Panc1 (cell line): ENCODE results near the gene NTNG1. TPM values are rescaled to one million over a fixed set of nuclear protein-coding genes. Genes with fewer than 3 reads are reported as not detected.

ENCODE experiments used
- ATAC-seq: fragments of 200-7000 bp; cut with Tn5 transposase; 2 replicates; pipeline ENCODE4 v1.9.1; 2020; ENCODE audit warnings: mild to moderate bottlenecking, moderate library complexity
- BruUV-seq: library from RNA; stranded (reverse); fragments of 400-500 nt; replicated peaks from 2 replicates; lab custom pipeline; 2021; lab: Mats Ljungman, UMichigan
- CTCF ChIA-PET: fragments of 300-600 bp; sonication (Branson Sonifier 250); formaldehyde crosslinking; loops from one replicate; lab custom pipeline; 2022; ENCODE audit warnings: antibody characterized with exemption; lab: Charles Lee
- POLR2A ChIA-PET: fragments of 300-600 bp; sonication (Branson Sonifier 250); formaldehyde crosslinking; loops from one replicate; lab custom pipeline; 2022; ENCODE audit warnings: antibody characterized with exemption; lab: Charles Lee
- DNase-seq: peaks from one replicate; pipeline ENCODE4 v3.0.0-alpha.2; 2010; ENCODE audit warnings: low read depth, low spot score
- H3K27ac ChIP-seq: 2 replicates; pipeline ENCODE4 v1.5.1; 2011; ENCODE audit warnings: mild to moderate bottlenecking, low read length, inconsistent platforms
- H3K27me3 ChIP-seq: fragments of 200-500 bp; sonication (Bioruptor generic); 2 replicates; pipeline ENCODE4 v1.6.0; 2014; ENCODE audit warnings: low read length, inconsistent platforms; ENCODE audit not compliant: control insufficient read depth, insufficient read depth
- H3K36me3 ChIP-seq: fragments of 200-500 bp; sonication (Bioruptor generic); 2 replicates; pipeline ENCODE4 v1.5.1; 2014; ENCODE audit warnings: inconsistent platforms, mild to moderate bottlenecking, low read length, moderate library complexity; ENCODE audit not compliant: control insufficient read depth, insufficient read depth
- H3K4me1 ChIP-seq: 2 replicates; pipeline ENCODE4 v1.5.1; 2011; ENCODE audit warnings: inconsistent platforms, mild to moderate bottlenecking, low read length, moderate library complexity; ENCODE audit not compliant: control insufficient read depth, insufficient read depth
- H3K4me3 ChIP-seq, 2 experiments: 2 replicates each; pipeline ENCODE4 v1.5.1; 2011 to 2012; ENCODE audit warnings: low read depth in 2 of 2, low read length in 2 of 2, mild to moderate bottlenecking in 2 of 2, inconsistent platforms in 1 of 2, moderate library complexity in 1 of 2
- H3K9me3 ChIP-seq: fragments of 200-500 bp; sonication (Bioruptor generic); 2 replicates; pipeline ENCODE4 v1.5.1; 2014; ENCODE audit warnings: low read depth, mild to moderate bottlenecking, inconsistent platforms, low read length, moderate library complexity; ENCODE audit not compliant: control insufficient read depth, insufficient read depth
- POLR2AphosphoS5 ChIP-seq: IDR thresholded peaks from 2 replicates; pipeline ENCODE4 v1.6.1; 2012; ENCODE audit warnings: mild to moderate bottlenecking, low read depth, low read length, moderate library complexity
- SIN3A ChIP-seq: IDR thresholded peaks from 2 replicates; pipeline ENCODE4 v1.6.1; 2012; ENCODE audit warnings: low read depth, mild to moderate bottlenecking, low read length, moderate library complexity, borderline replicate concordance; ENCODE audit not compliant: insufficient read depth
- TCF7L2 ChIP-seq: IDR thresholded peaks from 2 replicates; pipeline ENCODE4 v1.6.1; 2011; ENCODE audit warnings: mild to moderate bottlenecking, low read depth, low read length, inconsistent platforms
- in situ Hi-C: cut with HindIII; loops from 2 replicates; pipeline ENCODE4 v1.10.0; 2016; ENCODE audit warnings: low sequenced_read_pairs, low pct_unique_long_range_greater_than_20kb
- intact Hi-C: fragments of 100-400 bp; cut with micrococcal nuclease; formaldehyde crosslinking; loops from one replicate; pipeline ENCODE4 v1.10.0; 2022; ENCODE audit not compliant: unreplicated experiment
- total RNA-seq: library from RNA; stranded (reverse); gene quantifications from one replicate; pipeline ENCODE4 v1.2.1, GENCODE V29; 2021; ENCODE audit not compliant: unreplicated experiment
- TF ChIP-seq, protein P1 (sequence below), 2 experiments: IDR thresholded peaks; 2 replicates each; pipeline ENCODE4 v1.6.1; 2011 to 2012; ENCODE audit warnings: low read depth in 2 of 2, control low read depth in 1 of 2, low read length in 1 of 2, mild to moderate bottlenecking in 1 of 2, moderate library complexity in 1 of 2; ENCODE audit not compliant: insufficient read depth in 1 of 2
- TF ChIP-seq, protein P2 (sequence below): fragments of 450-650 bp; IDR thresholded peaks from 2 replicates; pipeline ENCODE4 v1.5.1; 2017; ENCODE audit warnings: mild to moderate bottlenecking

NTNG1 gene
- total RNA-seq, 1 experiment from 2014 or later: 0.13 TPM

DNA sequence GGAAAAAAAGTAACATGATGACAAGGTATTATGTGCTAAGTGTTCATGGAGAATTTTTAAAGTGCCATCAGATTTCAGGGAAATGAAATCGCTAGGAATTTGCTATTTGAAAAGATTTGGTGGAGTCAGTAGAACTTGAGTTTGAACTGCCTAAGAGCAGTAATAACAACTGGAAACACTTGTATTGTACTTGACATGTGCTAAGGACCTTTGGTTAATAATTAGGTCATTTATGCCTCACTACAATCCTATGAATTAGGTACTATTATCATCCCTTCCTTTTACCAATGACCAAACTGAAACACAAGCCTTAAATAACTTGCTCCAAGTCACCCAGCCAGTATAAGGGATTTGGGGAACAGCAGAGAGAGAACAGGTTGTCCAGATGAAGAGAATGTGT is 133.4 kb downstream of the NTNG1 start:
- no TSS peak for BruUV-seq
- POLR2A ChIA-PET: no interaction called here
- DNase-seq: no peak

DNA sequence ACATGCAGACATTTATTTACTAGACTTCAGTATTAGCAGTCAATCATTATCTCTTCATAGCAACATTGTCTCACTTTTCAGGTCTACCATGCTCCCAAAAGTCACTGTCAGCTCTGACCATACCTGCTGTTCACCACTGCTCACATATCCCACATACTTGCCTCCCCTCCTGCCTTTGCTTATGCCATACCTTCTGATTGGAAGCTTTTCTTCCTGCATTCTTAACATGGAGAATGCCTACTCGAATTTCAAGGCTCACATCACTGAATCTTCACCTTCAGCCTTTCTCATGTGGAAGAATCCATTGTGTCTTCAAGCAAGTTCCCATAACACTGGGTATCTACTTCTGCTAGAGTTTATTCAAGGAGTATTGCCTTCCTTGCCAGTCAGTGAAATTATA is 135.4 kb downstream of the NTNG1 start:
- ChIA-PET POLR2A (no interaction called here), CTCF (no interaction called here)
- ATAC-seq: no peak
- no peaks in the 10 kb centered on the region for H3K36me3 ChIP-seq
- H3K27me3 ChIP-seq: no peaks in the 10 kb centered on the region
- no peak overlapping the region for H3K4me3 ChIP-seq
- H3K27ac ChIP-seq: no peak overlapping the region
- H3K4me1 ChIP-seq: no peaks in the 10 kb centered on the region
- DNase-seq: no peak
- no peaks in the 10 kb centered on the region for H3K9me3 ChIP-seq
- intact Hi-C loops (loop anchor here (10.0 kb wide), 1 partner anchor 249 kb away; no protein-coding TSS in a partner anchor), in situ Hi-C loops (no loop called here)
- TF ChIP-seq, protein P1, sequence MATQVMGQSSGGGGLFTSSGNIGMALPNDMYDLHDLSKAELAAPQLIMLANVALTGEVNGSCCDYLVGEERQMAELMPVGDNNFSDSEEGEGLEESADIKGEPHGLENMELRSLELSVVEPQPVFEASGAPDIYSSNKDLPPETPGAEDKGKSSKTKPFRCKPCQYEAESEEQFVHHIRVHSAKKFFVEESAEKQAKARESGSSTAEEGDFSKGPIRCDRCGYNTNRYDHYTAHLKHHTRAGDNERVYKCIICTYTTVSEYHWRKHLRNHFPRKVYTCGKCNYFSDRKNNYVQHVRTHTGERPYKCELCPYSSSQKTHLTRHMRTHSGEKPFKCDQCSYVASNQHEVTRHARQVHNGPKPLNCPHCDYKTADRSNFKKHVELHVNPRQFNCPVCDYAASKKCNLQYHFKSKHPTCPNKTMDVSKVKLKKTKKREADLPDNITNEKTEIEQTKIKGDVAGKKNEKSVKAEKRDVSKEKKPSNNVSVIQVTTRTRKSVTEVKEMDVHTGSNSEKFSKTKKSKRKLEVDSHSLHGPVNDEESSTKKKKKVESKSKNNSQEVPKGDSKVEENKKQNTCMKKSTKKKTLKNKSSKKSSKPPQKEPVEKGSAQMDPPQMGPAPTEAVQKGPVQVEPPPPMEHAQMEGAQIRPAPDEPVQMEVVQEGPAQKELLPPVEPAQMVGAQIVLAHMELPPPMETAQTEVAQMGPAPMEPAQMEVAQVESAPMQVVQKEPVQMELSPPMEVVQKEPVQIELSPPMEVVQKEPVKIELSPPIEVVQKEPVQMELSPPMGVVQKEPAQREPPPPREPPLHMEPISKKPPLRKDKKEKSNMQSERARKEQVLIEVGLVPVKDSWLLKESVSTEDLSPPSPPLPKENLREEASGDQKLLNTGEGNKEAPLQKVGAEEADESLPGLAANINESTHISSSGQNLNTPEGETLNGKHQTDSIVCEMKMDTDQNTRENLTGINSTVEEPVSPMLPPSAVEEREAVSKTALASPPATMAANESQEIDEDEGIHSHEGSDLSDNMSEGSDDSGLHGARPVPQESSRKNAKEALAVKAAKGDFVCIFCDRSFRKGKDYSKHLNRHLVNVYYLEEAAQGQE (IDR thresholded peaks at IDR 0.05; ENCODE audit: insufficient read depth in 1 of 2, low read depth in 2 of 2, low read length in 1 of 2): no peak
- TF ChIP-seq, protein P2, sequence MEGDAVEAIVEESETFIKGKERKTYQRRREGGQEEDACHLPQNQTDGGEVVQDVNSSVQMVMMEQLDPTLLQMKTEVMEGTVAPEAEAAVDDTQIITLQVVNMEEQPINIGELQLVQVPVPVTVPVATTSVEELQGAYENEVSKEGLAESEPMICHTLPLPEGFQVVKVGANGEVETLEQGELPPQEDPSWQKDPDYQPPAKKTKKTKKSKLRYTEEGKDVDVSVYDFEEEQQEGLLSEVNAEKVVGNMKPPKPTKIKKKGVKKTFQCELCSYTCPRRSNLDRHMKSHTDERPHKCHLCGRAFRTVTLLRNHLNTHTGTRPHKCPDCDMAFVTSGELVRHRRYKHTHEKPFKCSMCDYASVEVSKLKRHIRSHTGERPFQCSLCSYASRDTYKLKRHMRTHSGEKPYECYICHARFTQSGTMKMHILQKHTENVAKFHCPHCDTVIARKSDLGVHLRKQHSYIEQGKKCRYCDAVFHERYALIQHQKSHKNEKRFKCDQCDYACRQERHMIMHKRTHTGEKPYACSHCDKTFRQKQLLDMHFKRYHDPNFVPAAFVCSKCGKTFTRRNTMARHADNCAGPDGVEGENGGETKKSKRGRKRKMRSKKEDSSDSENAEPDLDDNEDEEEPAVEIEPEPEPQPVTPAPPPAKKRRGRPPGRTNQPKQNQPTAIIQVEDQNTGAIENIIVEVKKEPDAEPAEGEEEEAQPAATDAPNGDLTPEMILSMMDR: no peak
- TF ChIP-seq TCF7L2 (no peak), POLR2AphosphoS5 (no peak), SIN3A (no peak)
- BruUV-seq: no TSS peak

More for the DNA sequence above, 133.4 kb downstream of the NTNG1 start:
- Histone ChIP-seq H3K4me1 (no peaks in the 10 kb centered on the region), H3K36me3 (no peaks in the 10 kb centered on the region), H3K9me3 (no peaks in the 10 kb centered on the region), H3K27ac (no peak overlapping the region), H3K4me3 (no peak overlapping the region), H3K27me3 (no peaks in the 10 kb centered on the region)
- in situ Hi-C loops: no loop called here
- CTCF ChIA-PET: no interaction called here
- intact Hi-C loops: loop anchor here (10.0 kb wide), 1 partner anchor 251 kb away; no protein-coding TSS in a partner anchor
- TF ChIP-seq POLR2AphosphoS5: no peak
- TF ChIP-seq, protein P2: no peak
- no peak for TF ChIP-seq SIN3A
- TF ChIP-seq, protein P1 (IDR thresholded peaks at IDR 0.05; ENCODE audit: insufficient read depth in 1 of 2, low read depth in 2 of 2, low read length in 1 of 2): no peak
- no peak for TF ChIP-seq TCF7L2
- ATAC-seq: no peak
